Glomerular endothelial cell (primary cell): ENCODE results near the gene KNDC1. TPM values are rescaled to one million over a fixed set of nuclear protein-coding genes. Genes with fewer than 3 reads are reported as not detected.

Experiments
- DNase-seq: peaks from one replicate; pipeline ENCODE4 v3.0.0-alpha.2; 2011; ENCODE audit warnings: low read depth, low spot score; ENCODE audit errors: extremely low read depth
- total RNA-seq: library from RNA; depleted of rRNA; stranded (reverse); fragments of >200 nt; gene quantifications from 2 replicates; pipeline ENCODE4 v1.2.3, GENCODE V29; 2015

KNDC1 gene
- total RNA-seq, 1 donor from 2014 or later, result not detected

- DNase-seq, result no peak
These were observed 112.4 kb downstream of the KNDC1 start for GRCh38 chr10:133272301-133272963.

GRCh38 chr10:133272964-133273420 is 113.0 kb downstream of the KNDC1 start:
- no peak for DNase-seq

GRCh38 chr10:133273534-133274143 is 113.6 kb downstream of the KNDC1 start:
- no peak for DNase-seq

GRCh38 chr10:133274751-133275683 is 115.0 kb downstream of the KNDC1 start:
- DNase-seq, result no peak

GRCh38 chr10:133275684-133276092 is 115.7 kb downstream of the KNDC1 start:
- no peak for DNase-seq

Other genes starting within 250 kb of the KNDC1 start
- gene CFAP46, start 217.6 kb upstream of the KNDC1 start, total RNA-seq, result 1.9 and 3.2 TPM in 2 replicates
- gene ADGRA1, start 72.3 kb upstream of the KNDC1 start, total RNA-seq, result not detected in 2 replicates
- not detected in 2 replicates for gene UTF1, start 70.0 kb downstream of the KNDC1 start, total RNA-seq
- gene VENTX, start 77.6 kb downstream of the KNDC1 start, total RNA-seq, result not detected in 2 replicates
- gene ADAM8, start 116.6 kb downstream of the KNDC1 start, total RNA-seq, result 1.5 and 3.1 TPM in 2 replicates
- gene TUBGCP2, start 148.7 kb downstream of the KNDC1 start, total RNA-seq, result 55.0 and 60.3 TPM in 2 replicates
- gene ZNF511, start 148.7 kb downstream of the KNDC1 start, total RNA-seq, result 20.1 and 22.2 TPM in 2 replicates
- not detected in 2 replicates for gene CALY, start 176.7 kb downstream of the KNDC1 start, total RNA-seq
- not detected in 2 replicates for gene PRAP1, start 187.2 kb downstream of the KNDC1 start, total RNA-seq
- 18.7 and 54.1 TPM in 2 replicates for gene FUOM, start 197.8 kb downstream of the KNDC1 start, total RNA-seq
- 105 and 158 TPM in 2 replicates for gene ECHS1, start 213.1 kb downstream of the KNDC1 start, total RNA-seq
- gene PAOX, start 219.0 kb downstream of the KNDC1 start, total RNA-seq, result 7.9 and 12.1 TPM in 2 replicates
- gene MTG1, start 233.9 kb downstream of the KNDC1 start, total RNA-seq, result 24.2 and 44.5 TPM in 2 replicates